ENCODE data around the gene INVS. TPM values are rescaled to one million over a fixed set of nuclear protein-coding genes. Genes with fewer than 3 reads are reported as not detected.

Gene INVS
- total and polyA plus RNA-seq, 11 donors, result 2.5 to 10.4 (median 7.4) TPM

DNA sequence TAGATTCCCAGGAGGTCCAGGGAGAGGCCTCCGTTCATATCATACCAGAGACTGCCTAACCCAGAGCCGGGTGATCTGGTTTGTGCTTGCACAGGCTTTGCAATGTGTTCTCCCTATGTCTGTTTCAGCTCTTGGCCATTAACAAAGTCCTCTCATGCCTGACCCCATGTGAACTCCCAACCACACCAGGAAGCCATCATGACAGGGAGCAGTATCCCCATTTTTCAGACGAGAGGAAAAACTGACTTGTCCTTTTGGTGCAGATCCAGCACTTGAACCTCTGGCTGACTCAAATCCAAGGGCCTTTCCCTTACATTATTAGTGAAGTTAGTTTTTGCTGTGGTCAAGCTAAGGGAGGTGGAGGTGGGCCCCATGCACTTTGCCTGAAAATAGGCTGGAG, 195.3 kb downstream of the INVS start:
- H3K9me3 ChIP-seq, result no peaks in the 10 kb centered on the region
- TF ChIP-seq, protein P1, sequence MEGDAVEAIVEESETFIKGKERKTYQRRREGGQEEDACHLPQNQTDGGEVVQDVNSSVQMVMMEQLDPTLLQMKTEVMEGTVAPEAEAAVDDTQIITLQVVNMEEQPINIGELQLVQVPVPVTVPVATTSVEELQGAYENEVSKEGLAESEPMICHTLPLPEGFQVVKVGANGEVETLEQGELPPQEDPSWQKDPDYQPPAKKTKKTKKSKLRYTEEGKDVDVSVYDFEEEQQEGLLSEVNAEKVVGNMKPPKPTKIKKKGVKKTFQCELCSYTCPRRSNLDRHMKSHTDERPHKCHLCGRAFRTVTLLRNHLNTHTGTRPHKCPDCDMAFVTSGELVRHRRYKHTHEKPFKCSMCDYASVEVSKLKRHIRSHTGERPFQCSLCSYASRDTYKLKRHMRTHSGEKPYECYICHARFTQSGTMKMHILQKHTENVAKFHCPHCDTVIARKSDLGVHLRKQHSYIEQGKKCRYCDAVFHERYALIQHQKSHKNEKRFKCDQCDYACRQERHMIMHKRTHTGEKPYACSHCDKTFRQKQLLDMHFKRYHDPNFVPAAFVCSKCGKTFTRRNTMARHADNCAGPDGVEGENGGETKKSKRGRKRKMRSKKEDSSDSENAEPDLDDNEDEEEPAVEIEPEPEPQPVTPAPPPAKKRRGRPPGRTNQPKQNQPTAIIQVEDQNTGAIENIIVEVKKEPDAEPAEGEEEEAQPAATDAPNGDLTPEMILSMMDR (IDR thresholded peaks at IDR 0.05), result no peak
- no peak for TF ChIP-seq POLR2A (IDR thresholded peaks at IDR 0.05)
- 72 to 87% (median 85%) methylated on average over 3 of the region's 3 CpGs for WGBS, 4 donors
- no peaks in the 10 kb centered on the region for H3K27me3 ChIP-seq
- intact Hi-C loops (cut with DNase I), result no loop called here
- DNase-seq (no peak), ATAC-seq (no peak)
- H3K27ac ChIP-seq, result no peak overlapping the region
- no peak overlapping the region for H3K4me3 ChIP-seq
- no peaks in the 10 kb centered on the region for H3K4me1 ChIP-seq
- H3K36me3 ChIP-seq, result peaks cover 0 to 98% (median 86%) of the 10 kb centered on the region in 9 donors

GRCh38 chr9:100294806-100295205, 195.8 kb downstream of the INVS start:
- no peaks in the 10 kb centered on the region for H3K9me3 ChIP-seq
- WGBS, 4 donors, result 77 to 83% (median 82%) methylated on average over 6 of the region's 6 CpGs
- H3K27me3 ChIP-seq, result no peaks in the 10 kb centered on the region
- peaks cover 0 to 96% (median 85%) of the 10 kb centered on the region in 9 donors for H3K36me3 ChIP-seq
- no peak overlapping the region for H3K4me3 ChIP-seq
- H3K4me1 ChIP-seq, result no peaks in the 10 kb centered on the region
- no peak overlapping the region for H3K27ac ChIP-seq
- intact Hi-C loops (cut with DNase I), result no loop called here
- no peak for TF ChIP-seq POLR2A (IDR thresholded peaks at IDR 0.05)
- TF ChIP-seq, protein P1 (IDR thresholded peaks at IDR 0.05), result no peak
- ATAC-seq, result no peak
- DNase-seq, result no peak

DNA sequence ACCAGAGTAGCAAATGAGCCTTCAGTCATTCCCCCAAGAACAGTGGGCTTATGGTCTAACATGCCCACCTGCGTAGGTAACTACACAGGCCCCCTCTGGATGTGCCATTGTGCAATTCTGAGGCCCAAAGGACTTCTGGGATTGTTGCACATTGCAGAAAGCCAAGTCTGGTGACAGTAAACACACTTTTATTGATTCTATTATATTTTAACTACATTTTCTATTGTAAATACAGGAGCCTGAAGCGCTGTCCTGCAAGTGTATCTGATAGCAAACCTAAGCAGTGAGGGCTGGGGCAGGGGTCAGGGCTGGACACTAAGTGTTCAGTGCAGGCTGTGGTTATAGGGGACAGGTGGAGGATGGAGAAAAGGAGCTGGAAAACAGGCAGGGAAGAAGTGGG, 196.2 kb downstream of the INVS start:
- no peak overlapping the region for H3K4me3 ChIP-seq
- no peaks in the 10 kb centered on the region for H3K27me3 ChIP-seq
- no peak for TF ChIP-seq POLR2A (IDR thresholded peaks at IDR 0.05)
- TF ChIP-seq, protein P1 (IDR thresholded peaks at IDR 0.05), result no peak
- no peaks in the 10 kb centered on the region for H3K4me1 ChIP-seq
- peaks cover 0 to 100% (median 86%) of the 10 kb centered on the region in 9 donors for H3K36me3 ChIP-seq
- ATAC-seq, result no peak
- no peak overlapping the region for H3K27ac ChIP-seq
- WGBS, 4 donors, result 93 to 98% (median 97%) methylated on average over 2 of the region's 2 CpGs
- no peak for DNase-seq
- intact Hi-C loops (cut with DNase I), result no loop called here
- no peaks in the 10 kb centered on the region for H3K9me3 ChIP-seq

DNA sequence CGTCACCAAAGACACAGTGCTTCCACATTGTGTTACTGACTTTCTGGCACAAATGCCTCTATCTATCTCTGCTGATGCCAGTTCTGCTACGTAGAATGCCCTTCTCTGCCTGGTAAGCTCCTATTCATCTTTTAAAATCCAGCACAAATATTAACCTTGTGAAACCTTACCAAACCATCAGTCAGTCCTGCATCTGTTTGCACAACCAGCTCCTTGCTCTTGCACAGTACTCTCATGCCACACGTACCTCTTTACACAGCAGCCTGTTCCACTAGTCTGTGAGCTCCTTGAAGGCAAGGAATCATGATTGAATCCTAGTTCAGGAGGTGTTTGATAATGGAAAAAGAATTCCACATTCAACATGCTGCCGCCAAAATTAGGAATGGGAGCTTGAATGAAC, 197.4 kb downstream of the INVS start:
- no peak overlapping the region for H3K4me3 ChIP-seq
- no peak for DNase-seq
- H3K27me3 ChIP-seq, result no peaks in the 10 kb centered on the region
- H3K36me3 ChIP-seq, result peaks cover 0 to 100% (median 84%) of the 10 kb centered on the region in 9 donors
- H3K4me1 ChIP-seq, result no peaks in the 10 kb centered on the region
- H3K9me3 ChIP-seq, result no peaks in the 10 kb centered on the region
- intact Hi-C loops (cut with DNase I), result no loop called here
- WGBS, 4 donors, result 84 to 96% (median 93%) methylated on average over 4 of the region's 4 CpGs
- no peak for TF ChIP-seq POLR2A (IDR thresholded peaks at IDR 0.05)
- TF ChIP-seq, protein P1 (IDR thresholded peaks at IDR 0.05), result no peak
- H3K27ac ChIP-seq, result no peak overlapping the region
- ATAC-seq, result no peak

Measured in heart left ventricle (tissue), 16 donors.